Muscle layer of colon (tissue), 2 donors: ENCODE measurements around the gene CORO2A.

Source experiments
- H3K27ac ChIP-seq: one replicate; pipeline ENCODE4 v1.7.0; 2013; ENCODE audit warnings: low read depth, mild to moderate bottlenecking, low read length, moderate library complexity
- H3K27me3 ChIP-seq, 2 donors: one replicate each; pipeline ENCODE4 v1.7.0; 2013; ENCODE audit warnings: low read length in 2 of 2, mild to moderate bottlenecking in 2 of 2; ENCODE audit not compliant: insufficient read depth in 2 of 2, control insufficient read depth in 1 of 2
- H3K36me3 ChIP-seq: one replicate; pipeline ENCODE4 v1.7.0; 2013; ENCODE audit warnings: mild to moderate bottlenecking, low read length; ENCODE audit not compliant: insufficient read depth
- H3K4me1 ChIP-seq: one replicate; pipeline ENCODE4 v1.7.0; 2013; ENCODE audit warnings: mild to moderate bottlenecking, low read length; ENCODE audit not compliant: insufficient read depth
- H3K4me3 ChIP-seq, 2 donors: one replicate each; pipeline ENCODE4 v1.7.0; 2013; ENCODE audit warnings: low read length in 2 of 2, low read depth in 1 of 2, mild to moderate bottlenecking in 1 of 2, moderate library complexity in 1 of 2
- H3K9ac ChIP-seq: one replicate; pipeline ENCODE4 v1.7.0; 2013; ENCODE audit warnings: low read length
- H3K9me3 ChIP-seq: one replicate; pipeline ENCODE4 v1.7.0; 2013; ENCODE audit warnings: mild to moderate bottlenecking, low read length
- donor health status: abdominal sarcoma.
- donor health status: Adenocarcinoma of cecum.

The CORO2A gene

GRCh38 chr9:98218562-98219363 lies 26.3 kb upstream of the CORO2A start:
- no peaks in the 10 kb centered on the region for H3K9me3 ChIP-seq
- no peak overlapping the region for H3K27ac ChIP-seq
- H3K36me3 ChIP-seq = peaks cover 18% of the 10 kb centered on the region

DNA sequence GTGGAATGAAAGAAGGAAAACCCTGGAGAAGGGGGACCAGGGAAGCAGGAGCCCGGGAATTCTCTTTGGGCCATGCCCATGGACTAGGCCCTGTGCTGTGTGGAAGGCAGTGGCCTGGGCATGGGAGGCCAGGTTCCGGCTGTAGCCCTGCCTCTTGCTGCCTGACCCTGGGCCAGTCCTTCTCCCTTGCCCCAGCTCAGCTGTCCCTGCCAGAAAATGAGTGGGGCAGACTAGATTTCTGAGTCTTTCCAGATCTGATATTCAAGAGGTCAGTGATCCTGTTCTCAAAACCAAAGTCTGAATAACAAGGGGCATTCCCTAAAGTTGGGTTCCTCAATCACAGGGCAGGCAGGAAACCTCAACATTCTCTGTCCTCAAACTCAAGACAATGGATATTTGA lies 24.8 kb upstream of the CORO2A start:
- Histone ChIP-seq H3K4me3 (no peak overlapping the region), H3K4me1 (no peaks in the 10 kb centered on the region), H3K9ac (no peak overlapping the region), H3K9me3 (no peaks in the 10 kb centered on the region), H3K27me3 (no peaks in the 10 kb centered on the region), H3K36me3 (peaks cover 18% of the 10 kb centered on the region), H3K27ac (no peak overlapping the region)

More at GRCh38 chr9:98218562-98219363, 26.3 kb upstream of the CORO2A start:
- Histone ChIP-seq H3K9ac (no peak overlapping the region), H3K27me3 (no peaks in the 10 kb centered on the region), H3K4me3 (no peak overlapping the region), H3K4me1 (no peaks in the 10 kb centered on the region)

GRCh38 chr9:98216391-98216790 lies 24.0 kb upstream of the CORO2A start:
- H3K27ac ChIP-seq = no peak overlapping the region
- H3K36me3 ChIP-seq = peaks cover 18% of the 10 kb centered on the region
- H3K9ac ChIP-seq = no peak overlapping the region
- H3K4me1 ChIP-seq = no peaks in the 10 kb centered on the region
- H3K4me3 ChIP-seq = no peak overlapping the region
- H3K27me3 ChIP-seq = no peaks in the 10 kb centered on the region
- no peaks in the 10 kb centered on the region for H3K9me3 ChIP-seq

DNA sequence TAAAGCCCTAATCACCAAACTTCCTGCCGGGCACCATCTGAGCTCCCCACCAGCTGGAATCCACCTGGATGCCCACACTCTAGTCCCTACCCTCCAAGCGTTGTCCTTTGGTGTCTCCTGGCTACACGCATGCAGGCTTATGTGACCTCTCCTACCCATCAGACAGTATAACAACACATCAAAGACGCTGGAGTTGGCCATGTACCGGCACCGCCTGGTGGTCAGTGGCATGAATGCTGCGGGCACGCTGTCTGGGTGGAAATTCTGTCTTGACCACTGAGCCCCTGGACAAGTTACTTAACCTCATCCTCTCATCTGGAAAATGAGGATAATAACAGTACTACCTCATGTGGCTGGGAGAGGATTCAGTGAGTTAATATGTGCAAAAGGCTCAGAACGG lies 23.4 kb upstream of the CORO2A start:
- Histone ChIP-seq H3K9ac (no peak overlapping the region), H3K27me3 (no peaks in the 10 kb centered on the region), H3K27ac (no peak overlapping the region), H3K4me1 (no peaks in the 10 kb centered on the region), H3K36me3 (peaks cover 14% of the 10 kb centered on the region), H3K9me3 (no peaks in the 10 kb centered on the region), H3K4me3 (no peak overlapping the region)

- Histone ChIP-seq H3K27ac (no peak overlapping the region), H3K9ac (no peak overlapping the region), H3K4me1 (no peaks in the 10 kb centered on the region)
These were observed 22.8 kb upstream of the CORO2A start for GRCh38 chr9:98215271-98215670.

GRCh38 chr9:98214811-98215210 lies 22.4 kb upstream of the CORO2A start:
- peaks cover 4% of the 10 kb centered on the region for H3K36me3 ChIP-seq

More at GRCh38 chr9:98215271-98215670, 22.8 kb upstream of the CORO2A start:
- Histone ChIP-seq H3K4me3 (no peak overlapping the region), H3K36me3 (peaks cover 8% of the 10 kb centered on the region), H3K27me3 (no peaks in the 10 kb centered on the region), H3K9me3 (no peaks in the 10 kb centered on the region)

DNA sequence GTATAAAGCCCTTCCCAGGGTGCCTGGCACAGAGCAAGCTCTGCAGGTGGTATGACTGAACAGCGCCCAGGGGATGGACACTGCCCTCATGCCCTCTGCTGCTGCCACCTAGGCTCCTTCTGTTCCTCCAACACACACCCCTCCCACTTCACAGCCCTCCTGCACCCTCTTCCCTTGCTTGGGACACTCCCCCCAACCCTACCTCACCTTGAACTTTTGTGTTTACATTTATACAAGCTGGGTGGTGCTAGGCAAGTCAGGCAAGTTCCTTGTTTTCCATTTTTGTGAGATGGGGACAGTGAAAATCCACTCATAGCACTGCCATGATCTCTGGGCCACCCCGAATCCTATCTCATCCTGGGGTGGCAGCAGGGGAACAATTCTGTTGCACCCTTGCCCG lies 18.8 kb upstream of the CORO2A start:
- Histone ChIP-seq H3K4me3 (no peak overlapping the region), H3K27ac (no peak overlapping the region), H3K27me3 (no peaks in the 10 kb centered on the region), H3K9ac (no peak overlapping the region), H3K36me3 (no peaks in the 10 kb centered on the region), H3K4me1 (no peaks in the 10 kb centered on the region), H3K9me3 (no peaks in the 10 kb centered on the region)

More at GRCh38 chr9:98214811-98215210, 22.4 kb upstream of the CORO2A start:
- Histone ChIP-seq H3K9me3 (no peaks in the 10 kb centered on the region), H3K27ac (no peak overlapping the region), H3K27me3 (no peaks in the 10 kb centered on the region), H3K4me3 (no peak overlapping the region), H3K9ac (no peak overlapping the region), H3K4me1 (no peaks in the 10 kb centered on the region)

GRCh38 chr9:98210435-98210834 lies 18.0 kb upstream of the CORO2A start:
- Histone ChIP-seq H3K36me3 (no peaks in the 10 kb centered on the region), H3K4me3 (no peak overlapping the region), H3K27me3 (no peaks in the 10 kb centered on the region), H3K9me3 (no peaks in the 10 kb centered on the region), H3K27ac (no peak overlapping the region), H3K4me1 (no peaks in the 10 kb centered on the region), H3K9ac (no peak overlapping the region)

- H3K9me3 ChIP-seq = no peaks in the 10 kb centered on the region
- no peaks in the 10 kb centered on the region for H3K36me3 ChIP-seq
- no peaks in the 10 kb centered on the region for H3K27me3 ChIP-seq
- no peaks in the 10 kb centered on the region for H3K4me1 ChIP-seq
- H3K27ac ChIP-seq = no peak overlapping the region
- no peak overlapping the region for H3K9ac ChIP-seq
- no peak overlapping the region for H3K4me3 ChIP-seq
These were observed 17.1 kb upstream of the CORO2A start for GRCh38 chr9:98209530-98209929.

DNA sequence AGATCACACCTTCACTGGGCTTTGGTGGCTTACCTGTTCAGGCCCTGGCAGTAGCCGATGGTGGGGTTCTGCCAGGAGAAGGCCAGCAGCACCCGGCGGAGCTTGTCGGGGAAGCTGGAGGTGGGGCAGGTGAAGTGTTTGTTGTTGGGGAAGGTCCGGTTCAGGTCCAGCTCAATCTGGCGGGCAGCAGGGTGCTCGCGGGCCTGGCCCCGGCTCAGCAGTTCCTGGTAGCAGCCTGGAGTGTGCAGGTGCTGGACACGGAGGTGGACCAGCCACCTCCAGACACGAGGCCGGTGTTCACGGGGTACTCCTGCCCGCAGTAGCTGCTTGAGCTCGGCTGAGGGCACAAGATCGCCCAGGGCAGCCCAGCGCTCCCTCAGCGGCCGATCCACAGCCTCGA lies 16.2 kb upstream of the CORO2A start:
- Histone ChIP-seq H3K27me3 (no peaks in the 10 kb centered on the region), H3K27ac (no peak overlapping the region), H3K4me3 (no peak overlapping the region), H3K9ac (no peak overlapping the region), H3K9me3 (no peaks in the 10 kb centered on the region), H3K36me3 (no peaks in the 10 kb centered on the region), H3K4me1 (no peaks in the 10 kb centered on the region)

DNA sequence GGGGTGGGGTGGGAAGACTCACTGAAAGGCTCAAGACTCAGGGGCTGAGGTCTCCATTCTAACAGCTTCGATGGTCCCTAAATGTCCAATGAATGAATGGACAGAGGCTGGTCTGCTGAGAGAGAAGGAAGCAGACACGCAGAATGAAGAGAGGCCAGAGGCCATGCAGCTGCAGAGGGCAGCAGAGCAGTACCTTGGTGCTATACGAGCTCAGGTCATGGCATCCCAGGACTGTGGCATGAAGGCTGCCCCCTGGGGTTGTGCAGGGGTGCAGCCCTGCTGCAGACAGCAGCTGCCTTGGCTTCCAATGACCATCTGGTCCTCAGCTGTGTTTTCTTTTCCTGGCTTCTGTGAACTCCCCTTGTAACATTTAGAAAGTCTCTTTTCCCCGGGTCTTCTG lies 15.2 kb upstream of the CORO2A start:
- Histone ChIP-seq H3K9ac (no peak overlapping the region), H3K9me3 (no peaks in the 10 kb centered on the region), H3K36me3 (no peaks in the 10 kb centered on the region), H3K27me3 (no peaks in the 10 kb centered on the region), H3K4me1 (no peaks in the 10 kb centered on the region), H3K27ac (no peak overlapping the region), H3K4me3 (no peak overlapping the region)

GRCh38 chr9:98206754-98207153 lies 14.3 kb upstream of the CORO2A start:
- Histone ChIP-seq H3K4me3 (no peak overlapping the region), H3K36me3 (no peaks in the 10 kb centered on the region), H3K9me3 (no peaks in the 10 kb centered on the region), H3K4me1 (no peaks in the 10 kb centered on the region), H3K27me3 (no peaks in the 10 kb centered on the region), H3K27ac (no peak overlapping the region), H3K9ac (no peak overlapping the region)
